Activated CD4-positive, CD25-positive, alpha-beta regulatory T cell treated with anti-CD3 and anti-CD28 coated beads, Interleukin-2, amount 50 U/mL, for 24 hours (primary cell): ENCODE data around the gene KCNE1.
"Not testable (repeated sequence)": the region's sequence is repeated elsewhere in the genome, so short reads cannot be mapped to it uniquely, and the experiment has no call there.

Source experiments
- ATAC-seq, 2 donors: fragments of 150-1000 bp; cut with Tn5 transposase; one replicate each; pipeline ENCODE4 v1.10.0; 2021; ENCODE audit warnings: mild to moderate bottlenecking in 1 of 2, moderate library complexity in 1 of 2

KCNE1 gene

DNA sequence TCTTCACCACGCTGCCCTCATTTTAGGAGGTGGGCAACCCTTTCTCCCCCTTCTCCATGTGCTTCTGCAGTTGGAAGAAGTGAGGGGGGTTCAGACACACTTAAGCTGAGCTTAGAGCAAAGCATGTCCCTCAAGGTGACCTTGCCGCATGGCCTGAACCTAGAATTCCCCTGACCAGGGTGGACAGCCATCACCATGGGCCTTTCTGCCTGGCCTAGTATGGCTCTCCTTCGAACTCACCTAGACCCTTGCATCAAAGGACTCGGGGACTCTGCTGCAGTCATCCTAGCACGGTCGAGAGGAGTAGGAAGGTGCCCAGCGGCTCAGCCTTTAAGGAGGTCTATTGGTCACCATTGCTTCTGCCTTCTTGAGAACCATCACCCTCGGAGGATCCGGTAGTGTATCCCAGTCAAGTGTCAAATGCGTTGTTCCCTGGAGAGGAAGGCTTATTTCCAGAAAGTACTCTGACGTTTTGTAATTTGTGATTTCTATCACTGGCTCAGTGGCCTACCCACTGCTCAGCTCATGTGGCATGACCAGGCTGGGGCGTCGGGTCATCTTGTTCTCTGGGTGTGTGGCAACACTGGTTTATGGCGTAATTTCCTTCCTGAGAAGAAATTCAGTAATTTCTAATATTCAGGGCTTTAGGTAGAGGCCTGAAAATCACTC lies at the start of gene KCNE1:
Gene KCNE1, minus strand, starts transcription at position 424 of the 669 bp plus-strand sequence. CDS start 62,576 bp downstream, outside the sequence.
- ATAC-seq: no peak

DNA sequence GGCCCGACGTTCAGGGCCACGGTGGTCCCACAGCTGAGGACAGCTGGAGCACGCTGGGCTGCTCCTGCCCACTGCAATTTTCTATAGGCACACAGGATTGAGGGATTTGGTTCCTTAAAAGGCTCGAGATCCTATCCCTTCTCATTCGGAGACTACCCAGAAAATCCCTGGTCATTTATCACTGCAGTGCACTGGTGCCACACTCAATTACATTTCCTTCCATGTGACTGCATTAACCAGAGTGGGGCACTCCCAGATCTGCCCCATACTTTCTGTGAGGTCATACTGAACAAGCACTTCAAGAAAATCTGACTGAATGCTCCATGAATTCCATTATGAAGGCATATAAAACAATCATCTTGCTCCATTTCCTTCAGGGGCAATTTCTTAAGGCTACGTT lies 49.8 kb upstream of the KCNE1 start:
- no peak for ATAC-seq

DNA sequence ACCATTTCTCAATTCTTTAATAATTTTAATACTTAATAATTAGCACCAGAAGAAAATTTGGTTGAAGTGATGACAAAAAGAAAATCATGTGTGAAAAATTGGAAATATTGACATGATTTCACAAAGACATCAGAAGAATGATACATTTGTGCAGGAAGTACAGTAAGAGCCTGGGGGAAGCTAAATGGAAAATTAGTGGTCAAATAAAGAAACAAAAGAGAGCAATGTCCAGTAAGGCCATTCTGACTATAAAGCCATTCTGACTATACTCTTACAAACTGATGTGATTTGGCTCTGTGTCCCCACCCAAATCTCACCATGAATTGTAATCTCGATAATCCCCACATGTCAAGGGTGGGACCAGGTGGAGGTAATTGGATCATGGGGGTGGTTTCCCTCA lies 48.6 kb upstream of the KCNE1 start:
- no peak for ATAC-seq

DNA sequence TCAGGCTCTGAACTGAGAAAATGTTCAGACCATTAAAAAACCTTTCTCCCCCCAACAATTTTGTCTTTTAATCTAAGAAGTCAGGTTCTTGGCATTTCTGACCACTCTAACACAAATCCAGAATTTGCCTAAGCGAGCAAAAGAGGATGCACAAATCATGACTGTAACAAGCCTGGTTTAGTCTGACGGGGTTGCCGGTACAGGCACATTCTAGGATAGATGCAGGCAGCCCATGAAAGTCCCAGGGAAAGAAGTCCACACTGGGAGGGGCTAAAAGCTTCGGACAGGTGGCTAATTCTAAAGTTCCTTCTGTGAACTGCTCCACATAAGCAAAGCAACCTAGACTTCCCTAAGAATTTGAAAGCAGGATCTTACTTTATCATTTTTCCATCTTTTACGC lies 48.0 kb upstream of the KCNE1 start:
- ATAC-seq: no peak

DNA sequence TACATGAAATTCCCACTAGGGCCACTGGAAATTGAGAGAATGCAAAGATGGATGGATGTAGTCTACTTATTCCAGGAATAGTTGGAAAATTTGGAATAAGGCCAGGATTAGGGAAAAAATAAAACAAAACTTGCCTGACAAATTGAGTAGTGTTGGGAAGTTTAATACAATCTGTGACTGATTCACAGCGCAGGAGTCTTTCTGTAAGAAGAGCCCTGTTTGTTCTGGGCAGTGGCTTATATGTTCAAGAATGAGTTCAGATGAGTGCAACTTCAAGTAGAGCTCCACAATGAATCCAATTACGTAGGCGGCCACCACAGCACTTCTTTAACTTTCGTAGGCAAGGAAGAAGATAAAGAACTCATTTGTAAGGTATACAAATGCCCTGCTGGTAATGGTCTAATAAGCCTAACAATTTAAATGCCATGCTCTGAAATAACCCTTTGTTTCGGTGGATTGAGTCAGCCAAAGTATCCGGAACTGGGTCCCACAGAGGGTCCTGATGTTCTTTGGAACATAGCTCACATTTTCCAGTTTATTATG lies 47.1 kb upstream of the KCNE1 start:
- ATAC-seq: no peak

DNA sequence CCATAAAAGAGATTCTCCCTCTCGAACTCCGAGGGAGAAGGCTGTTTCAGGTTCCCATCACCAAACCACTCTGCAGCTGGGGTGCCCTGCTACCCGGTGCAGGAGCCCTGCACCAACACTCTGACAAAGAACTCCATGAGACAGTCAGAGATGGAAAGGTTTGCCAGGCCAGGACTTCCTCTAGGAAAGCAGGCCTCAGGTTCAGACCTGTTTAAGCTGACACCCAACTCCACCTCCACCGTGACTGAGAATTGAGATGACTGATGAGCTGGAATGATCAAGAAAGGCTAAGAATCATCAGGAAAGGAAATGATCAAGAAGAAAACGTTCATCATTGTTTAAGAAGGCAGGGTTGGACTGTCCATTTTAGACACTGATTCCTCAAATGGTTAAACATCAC lies 46.2 kb upstream of the KCNE1 start:
- ATAC-seq: no peak

DNA sequence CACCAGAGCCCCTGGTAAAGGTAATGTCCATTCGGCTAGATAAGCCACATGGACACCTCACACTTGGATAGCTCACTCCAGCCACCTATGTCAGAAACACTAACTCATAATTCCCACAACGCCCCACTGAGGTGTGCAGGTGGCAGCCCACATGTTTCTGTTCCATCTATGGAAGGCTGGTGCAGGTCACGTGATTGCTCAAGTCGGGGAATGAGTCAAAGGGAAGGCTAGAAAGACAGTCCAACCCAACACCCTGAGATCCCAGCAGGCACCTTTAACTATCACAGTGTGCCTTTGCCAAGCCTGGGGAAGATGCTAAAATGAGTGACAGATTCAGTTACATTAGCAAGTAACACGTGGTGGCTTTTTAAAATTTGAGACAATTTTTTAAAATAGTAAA lies 45.3 kb upstream of the KCNE1 start:
- ATAC-seq: no peak

DNA sequence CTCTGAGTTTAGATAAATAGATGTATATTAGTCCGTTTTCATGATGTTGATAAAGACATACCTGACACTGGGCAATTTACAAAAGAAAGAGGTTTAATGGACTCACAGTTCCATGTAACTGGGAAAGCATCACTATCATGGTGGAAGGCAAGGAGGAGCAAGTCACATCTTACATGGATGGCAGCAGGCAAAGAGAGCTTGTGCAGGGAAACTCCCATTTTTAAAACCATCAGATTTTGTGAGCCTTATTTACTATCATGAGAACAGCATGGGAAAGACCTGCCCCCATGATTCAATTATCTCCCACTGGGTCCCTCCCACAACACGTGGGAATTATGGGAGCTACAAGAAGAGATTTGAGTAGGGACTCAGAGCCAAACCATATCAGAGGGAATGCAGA lies 42.7 kb upstream of the KCNE1 start:
- ATAC-seq: not testable (repeated sequence)

DNA sequence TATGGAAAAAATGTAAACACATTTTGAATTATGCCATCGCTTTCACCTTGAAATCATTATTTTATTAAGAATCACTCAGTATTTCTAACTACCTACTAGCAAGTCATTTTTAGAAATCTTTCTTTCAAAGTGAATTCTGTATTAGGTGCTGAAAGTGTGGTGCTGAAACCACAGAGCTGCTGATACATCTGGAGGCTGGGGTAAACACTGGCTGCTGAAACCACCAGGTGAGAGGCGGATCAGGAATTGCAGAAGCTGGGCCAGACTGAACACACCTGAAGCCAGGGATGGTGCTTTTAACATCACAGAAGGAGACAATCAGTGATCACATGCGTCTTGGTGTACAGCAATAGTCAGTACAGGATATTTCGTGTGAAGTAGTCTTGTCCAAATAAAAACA lies 42.2 kb upstream of the KCNE1 start:
- no peak for ATAC-seq

DNA sequence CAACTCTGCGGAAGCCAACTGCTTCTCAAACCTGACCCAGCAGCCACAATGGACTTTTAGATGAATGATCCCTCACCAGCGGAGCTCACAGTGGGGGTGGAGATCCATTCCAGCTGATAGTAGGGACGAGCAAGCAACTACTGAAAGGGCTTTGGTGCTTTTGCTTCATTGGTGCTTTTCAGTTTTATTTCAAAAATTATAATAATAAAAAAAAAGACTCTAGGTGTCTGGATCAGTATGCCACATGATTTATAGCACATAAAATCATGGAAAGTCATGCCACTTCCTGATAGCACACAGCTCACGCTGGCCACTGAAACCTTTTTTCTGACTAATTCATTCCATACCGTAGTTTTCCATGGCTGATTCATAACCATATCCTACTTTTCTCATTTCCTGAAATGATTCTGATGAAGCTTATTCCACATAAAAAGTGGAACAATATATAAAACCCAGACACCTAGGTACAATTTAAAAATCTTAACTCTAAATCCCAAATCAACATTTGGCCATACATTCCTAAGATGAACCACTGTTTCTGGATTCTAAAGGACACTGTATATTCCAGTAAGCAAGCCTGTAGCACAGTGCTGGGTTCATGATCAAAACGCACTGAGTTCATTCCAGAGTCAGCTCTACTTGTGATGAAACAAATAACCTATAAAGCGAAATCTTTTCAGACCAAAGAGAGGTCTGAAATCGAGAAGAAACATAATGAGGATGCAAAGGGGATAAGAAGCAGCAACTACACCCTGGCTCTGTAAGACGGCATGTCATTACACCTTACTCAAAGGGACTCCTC lies 41.3 kb upstream of the KCNE1 start:
- no peak for ATAC-seq

DNA sequence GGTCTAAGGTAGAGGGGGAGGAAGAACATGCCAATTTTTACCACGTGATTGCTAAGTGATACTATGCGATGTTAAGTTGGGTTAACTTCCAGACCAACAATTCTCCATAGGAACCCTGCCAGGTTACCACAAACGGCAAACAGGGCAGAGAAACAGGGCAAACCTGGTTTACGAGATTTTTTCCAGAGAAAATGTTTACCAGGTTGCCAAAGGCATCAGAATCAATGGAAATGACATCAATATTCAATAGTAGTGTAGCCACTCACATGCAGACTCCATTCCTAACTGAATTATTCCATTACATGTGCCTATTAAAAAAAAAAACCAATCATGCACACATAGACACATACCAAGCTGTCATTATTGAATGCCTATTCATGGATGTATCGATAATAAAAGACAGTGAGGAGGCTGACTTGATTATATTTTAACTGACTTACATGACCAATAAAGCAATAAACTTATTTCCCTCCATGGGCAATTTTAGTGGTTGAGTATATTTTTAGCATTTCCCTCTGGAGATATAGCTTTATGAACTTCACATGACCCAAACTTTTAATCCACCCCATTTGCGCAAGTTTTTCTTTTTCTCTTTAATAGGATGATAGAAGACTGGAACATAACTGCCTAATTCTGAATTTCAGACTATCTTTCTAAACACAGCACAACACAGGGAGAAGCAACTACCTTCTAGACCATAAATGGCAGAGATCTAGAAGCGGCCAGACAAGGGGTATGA lies 40.5 kb upstream of the KCNE1 start:
- ATAC-seq: no peak

DNA sequence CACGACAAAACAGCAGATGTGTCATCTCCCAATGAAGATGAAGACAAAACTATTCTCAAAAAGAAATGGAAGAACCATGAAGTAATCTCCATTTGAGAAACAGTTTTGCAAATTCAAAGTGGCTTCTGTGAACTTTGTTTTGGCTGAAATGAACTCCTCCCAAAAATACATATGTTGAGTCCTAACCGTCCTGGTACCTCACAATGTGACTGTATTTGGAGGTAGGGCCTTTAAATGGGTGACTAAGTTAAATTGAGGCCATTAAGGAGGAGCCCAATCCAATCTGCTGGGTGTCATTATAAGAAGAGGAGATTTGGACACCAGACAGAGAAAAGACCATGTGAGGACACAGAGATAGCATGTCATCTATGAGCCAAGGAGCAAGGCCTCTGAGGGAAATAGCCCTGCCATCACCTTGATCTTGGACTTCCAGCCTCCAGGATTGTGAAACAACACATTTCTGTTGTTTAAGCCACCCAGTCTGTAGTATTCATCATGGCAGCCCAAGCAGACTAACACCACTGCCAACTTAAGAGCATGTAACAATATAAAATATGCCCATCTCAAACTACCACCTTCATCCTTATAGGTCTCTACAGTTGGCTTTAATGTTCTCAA lies 38.3 kb upstream of the KCNE1 start:
- ATAC-seq: no peak

DNA sequence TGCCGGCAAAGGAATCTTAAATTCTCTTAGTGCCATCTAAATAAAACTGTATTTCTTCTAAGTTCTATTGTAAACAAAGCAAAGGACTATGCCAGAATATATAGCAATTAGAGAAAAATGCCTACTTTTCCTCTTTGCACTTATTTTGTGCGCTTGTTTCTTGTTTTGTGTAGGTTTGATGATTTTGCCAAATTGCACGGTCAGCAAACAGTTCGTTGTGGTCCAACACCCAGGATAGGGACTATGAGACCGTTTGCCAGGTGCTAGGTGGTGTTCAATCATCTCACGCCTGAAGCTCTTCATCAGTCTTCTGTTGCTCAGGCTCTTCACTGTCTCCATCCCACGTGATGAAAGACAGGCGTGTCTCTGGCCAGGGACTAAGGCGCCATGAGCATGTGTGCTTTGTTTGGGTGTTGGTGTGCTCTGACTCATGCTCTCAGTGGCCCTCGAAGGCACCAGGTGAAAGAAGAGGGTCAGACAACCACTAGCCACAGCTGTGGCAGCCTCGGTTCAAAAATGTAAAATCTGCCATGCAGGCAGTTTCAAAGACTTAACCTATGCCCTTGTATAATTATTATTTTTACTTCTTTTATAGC lies 36.9 kb upstream of the KCNE1 start:
- ATAC-seq: no peak

DNA sequence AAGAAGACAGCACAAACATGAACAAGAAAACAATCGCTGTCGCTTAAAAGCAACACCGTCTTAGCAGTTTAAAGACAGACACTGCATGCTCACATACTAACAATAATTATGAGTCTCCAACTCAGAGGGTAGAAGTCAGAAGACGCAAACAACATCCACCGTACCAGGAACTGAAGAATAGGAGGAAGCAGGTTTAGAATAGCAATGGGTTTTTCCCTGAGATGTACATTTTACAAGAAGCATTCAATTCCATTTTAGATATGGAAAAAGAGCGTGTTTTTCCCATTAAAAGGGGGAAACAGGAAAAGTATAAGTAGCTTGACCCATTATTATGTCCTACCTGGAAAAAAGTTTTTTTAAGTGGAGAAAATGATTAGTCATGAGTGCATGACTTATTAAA lies 34.5 kb upstream of the KCNE1 start:
- no peak for ATAC-seq

DNA sequence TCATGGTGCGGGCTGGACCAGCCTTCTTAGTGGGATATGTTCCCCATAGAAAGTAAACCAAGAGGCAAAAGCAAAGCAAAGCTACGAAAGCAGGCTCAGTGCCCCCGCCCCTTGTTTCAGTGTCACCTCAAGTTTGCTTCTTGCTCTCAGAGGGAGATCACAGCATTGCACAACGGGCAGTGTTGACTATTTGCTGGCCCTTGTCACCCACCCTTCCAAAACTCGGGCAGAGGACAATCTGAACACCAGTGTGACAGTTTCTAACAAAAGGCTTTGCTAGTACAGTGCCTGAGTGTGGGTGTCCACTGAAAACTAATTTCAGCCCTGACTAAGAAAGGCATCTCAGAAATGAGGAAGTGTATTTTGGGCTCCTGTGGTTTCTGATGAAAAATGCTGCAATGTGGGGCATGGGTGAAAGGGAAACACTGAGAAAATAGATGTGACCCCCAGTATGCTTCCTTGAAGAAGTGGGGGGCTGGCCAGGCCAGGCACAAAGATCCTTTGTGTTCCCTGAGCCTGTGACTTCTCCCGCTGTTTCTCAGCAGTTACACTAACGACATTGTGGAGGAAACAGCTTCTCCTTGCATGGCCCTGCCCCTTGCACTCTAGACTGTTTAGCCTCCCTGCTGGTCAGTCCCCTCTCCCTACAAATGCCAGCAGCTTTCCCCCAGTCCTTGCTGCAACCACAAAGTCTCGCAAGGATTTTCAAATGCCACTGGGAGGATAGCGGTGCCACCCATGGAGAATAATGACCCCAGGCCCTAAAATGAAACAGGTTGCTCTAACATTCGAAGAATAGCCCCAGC lies 33.3 kb upstream of the KCNE1 start:
- peak; percentile 25 to 38 for ATAC-seq

DNA sequence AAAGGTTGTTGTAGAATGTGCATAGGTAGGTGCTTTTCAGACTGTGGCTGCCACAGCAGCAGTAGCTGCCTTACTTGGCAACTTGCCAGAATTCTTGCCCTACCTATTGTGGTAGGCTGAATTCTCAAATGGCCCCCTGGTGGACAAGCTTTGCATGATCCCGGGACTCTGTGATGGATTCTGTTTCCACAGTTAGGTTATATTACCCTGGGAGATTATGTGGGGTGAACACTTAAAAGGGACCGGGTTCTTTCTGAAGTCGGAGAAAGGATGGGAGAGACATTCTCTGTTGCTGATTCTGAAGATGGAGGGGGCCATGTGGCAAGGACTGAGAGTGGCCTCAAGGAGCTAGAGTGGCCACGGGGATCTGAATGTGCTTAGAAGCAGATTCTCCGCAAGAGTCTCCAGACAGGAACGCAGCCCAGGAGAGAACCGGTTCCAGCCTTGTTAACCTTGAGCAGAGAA lies 32.1 kb upstream of the KCNE1 start:
- ATAC-seq: no peak

DNA sequence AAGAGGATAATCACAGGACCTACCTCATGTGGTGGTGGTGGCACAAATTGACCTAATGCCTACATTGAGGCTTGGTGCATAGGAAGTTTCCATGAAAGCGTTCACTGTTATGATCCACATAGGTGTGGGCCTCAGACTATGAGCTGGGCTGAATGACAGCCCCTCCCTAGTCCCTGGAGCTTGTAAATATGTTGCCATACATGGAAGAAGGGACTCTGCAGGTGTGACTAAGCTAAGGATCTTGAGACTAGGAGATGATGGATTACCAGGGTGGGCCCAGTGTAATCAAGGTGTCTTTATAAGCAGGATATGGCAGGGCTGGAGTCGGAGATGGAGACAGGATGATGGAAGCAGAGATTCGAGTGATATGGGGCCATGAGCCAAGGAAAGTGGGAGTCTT lies 31.0 kb upstream of the KCNE1 start:
- no peak for ATAC-seq

DNA sequence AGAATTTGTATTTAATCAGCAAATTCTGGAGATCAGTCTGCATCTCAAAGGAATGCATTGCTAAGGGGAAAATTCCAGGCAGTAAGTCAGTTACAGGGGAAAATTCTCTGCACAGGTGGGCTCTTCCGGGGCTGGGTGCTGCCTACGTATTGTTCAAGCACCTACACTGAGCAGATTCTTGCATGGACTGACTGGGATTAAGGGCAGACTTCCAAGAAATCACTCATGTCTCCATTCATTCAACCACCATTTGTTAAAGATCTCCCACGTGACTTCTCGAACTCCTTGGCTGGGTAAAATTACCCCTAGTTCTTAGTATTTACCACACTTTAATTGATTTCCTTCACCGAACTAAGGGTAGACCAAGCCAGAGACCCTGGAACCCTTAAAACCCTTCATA lies 28.2 kb upstream of the KCNE1 start:
- no peak for ATAC-seq

DNA sequence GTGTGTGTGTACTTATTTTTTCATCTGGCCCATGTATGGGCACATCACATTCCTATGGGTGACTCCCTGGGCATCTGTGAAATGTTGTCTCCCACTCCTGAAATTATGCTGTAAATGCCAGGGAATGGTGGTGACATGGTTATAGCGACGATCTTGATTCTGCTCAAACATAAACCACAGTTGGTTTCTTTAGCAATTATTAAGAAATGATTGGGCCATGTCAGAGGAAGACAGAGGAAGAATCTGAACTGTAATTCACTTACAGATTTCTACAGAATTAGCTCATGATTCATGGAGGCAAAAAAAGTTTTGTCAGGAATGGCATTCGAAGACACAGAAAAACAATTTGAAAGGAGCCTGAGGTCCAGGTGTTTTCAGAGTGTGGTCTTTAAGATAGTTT lies 25.8 kb upstream of the KCNE1 start:
- ATAC-seq: no peak

DNA sequence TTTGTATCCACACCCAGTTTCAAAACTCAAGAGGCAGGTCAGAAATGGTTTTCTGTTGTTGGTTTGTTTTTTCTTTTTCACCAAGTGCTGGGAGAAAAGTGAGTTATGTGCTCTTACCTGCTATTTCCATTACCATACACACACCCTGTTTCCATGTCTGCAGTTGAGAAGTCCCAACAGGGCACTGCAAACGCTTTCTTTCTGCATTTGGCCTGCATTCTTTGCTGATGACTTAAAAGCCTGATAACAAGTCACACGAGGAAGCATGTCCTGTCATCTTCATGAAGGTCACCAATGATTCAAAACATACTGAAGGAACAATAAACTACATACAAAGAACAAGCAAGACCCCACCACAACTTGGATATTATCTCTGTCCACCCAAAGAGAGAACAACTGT lies 24.8 kb upstream of the KCNE1 start:
- no peak for ATAC-seq

DNA sequence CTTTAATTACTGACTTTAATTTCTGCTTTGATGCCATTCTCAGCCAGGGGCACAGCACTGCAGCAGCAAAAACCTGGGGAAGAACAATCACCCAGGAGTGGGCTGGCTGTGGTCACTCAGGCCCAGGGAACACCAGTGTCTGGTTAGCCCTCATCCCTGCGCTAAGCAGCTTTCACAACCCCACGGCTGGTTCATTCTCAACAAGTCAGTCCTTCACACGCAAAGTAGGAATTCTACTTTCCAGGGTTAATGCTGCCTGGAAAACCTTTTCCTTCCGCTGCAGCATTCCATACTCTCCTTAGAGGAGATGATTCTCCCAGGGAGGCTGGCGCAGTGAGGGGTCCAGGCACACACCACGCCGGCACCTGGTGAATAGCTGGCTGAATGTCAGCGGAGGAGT lies 24.3 kb upstream of the KCNE1 start:
- ATAC-seq: no peak

DNA sequence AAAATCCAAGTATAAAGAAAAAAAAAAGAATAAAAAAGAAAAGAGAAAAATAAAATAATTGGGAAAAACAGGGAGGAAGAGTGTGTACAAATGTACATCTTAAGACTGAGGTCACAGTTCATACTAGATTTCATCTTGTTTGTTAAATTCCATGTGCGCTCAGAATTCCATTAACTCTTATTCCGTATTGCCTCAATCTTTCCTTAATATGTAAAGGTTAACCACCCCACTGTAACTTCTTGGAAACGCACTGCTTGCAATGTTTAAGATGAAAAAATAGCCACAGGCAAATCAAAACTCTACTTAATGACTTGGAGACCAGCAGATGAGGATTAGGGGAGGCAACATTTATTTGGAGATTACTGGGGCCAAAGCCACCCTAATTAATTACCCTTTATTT lies 23.9 kb upstream of the KCNE1 start:
- ATAC-seq: no peak
